Forelimb muscle (tissue), 1 donor: ENCODE results near the gene IGF1R. TPM values are rescaled to one million over a fixed set of nuclear protein-coding genes. Genes with fewer than 3 reads are reported as not detected.

Experiments
- DNase-seq: peaks from one replicate; pipeline ENCODE4 v3.0.0-alpha.2; 2013; ENCODE audit warnings: low read depth
- polyA plus RNA-seq: library from polyadenylated mRNA; unstranded; fragments of 120-200 nt; gene quantifications from one replicate; pipeline ENCODE4 v1.2.1, GENCODE V29; 2013; ENCODE audit not compliant: insufficient read length

The IGF1R gene
- polyA plus RNA-seq, 1 donor, result 14.9 TPM

DNA sequence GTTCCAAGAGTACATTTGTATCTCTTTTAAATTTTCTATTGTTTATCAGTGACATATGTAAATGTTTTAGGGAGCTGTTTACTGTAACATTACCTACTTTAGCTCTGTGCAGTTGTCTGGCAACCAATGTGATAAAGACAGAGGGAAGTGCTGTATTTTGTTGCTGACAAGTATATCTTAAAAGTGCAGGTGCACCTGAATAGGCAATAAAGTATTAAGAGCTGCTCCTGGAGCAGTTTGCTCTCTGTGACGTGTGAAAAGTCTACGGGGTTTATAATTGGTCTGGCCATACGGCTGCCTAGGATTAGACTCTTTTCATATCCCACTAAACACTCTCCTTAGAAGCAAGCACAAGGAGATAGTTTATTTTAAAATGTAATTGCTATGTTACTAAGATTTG lies 178.3 kb downstream of the IGF1R start:
- DNase-seq, result no peak

DNA sequence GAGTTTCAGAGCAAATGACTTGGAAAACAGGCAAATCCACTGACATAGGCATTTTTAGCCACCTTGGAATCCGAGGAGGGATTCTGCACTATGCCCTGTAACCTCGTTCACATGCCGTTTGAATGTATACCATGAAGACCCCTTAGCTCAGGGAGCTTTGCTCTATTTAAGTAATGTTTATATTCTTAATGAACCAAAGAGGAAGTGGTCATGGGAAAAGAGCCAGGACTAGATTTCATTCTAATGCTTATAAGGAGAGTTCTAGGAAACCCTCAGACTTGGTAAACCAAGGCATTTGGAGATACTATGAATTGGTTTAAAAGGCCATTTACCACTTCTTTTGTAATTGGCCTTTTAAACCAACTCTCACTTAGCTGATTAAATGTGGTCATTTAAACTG lies 178.9 kb downstream of the IGF1R start:
- DNase-seq, result no peak

DNA sequence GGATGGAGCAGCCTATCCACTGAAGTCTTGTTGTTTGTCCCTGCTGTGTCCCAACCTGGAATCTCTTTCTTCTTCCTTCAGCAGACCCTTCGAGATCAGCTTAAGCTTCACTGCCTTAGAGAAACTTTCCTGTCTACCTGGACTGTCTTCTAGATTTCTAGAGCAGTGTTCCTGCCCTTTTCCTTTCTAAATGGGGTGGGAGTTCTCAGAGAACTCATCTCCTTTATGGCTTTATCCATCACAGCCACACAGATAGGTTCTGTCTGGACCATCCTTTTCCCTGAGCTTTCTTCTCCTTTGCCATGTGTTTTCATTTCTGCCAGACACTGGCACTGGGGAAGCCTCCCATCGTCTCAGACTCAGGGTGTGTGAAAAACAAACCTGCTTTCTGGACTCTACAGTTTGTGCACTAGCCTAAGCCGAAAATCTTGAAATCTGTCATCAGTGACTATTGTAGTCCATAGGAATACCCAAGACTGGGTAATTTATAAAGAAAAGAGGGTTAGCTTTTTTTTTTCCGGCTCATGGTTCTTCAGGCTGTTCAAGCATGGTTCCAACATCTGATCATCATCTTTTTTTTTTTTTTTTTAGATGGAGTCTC lies 181.8 kb downstream of the IGF1R start:
- no peak for DNase-seq

GRCh38 chr15:98834976-98835375 lies 186.6 kb downstream of the IGF1R start:
- no peak for DNase-seq

DNA sequence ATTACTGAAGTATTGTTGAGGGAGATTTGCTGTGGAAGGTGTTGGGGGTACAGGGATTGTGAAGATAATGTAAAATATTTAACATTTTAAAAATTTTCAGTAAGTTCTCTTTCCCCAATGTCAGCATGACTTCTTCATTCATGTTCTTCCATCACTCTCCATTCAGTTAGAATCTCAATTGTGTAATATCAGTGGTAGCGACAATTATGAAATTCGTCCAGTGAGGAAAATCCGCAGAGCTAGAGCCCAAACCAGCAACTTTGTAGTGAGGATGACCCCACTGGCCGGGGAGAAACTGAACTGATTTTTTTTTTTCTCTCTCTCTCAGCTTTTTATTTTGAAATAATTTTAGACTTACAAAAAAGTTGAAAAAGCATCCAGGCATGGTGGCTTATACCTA lies 187.5 kb downstream of the IGF1R start:
- no peak for DNase-seq

GRCh38 chr15:98838387-98839259 lies 190.3 kb downstream of the IGF1R start:
- no peak for DNase-seq

DNA sequence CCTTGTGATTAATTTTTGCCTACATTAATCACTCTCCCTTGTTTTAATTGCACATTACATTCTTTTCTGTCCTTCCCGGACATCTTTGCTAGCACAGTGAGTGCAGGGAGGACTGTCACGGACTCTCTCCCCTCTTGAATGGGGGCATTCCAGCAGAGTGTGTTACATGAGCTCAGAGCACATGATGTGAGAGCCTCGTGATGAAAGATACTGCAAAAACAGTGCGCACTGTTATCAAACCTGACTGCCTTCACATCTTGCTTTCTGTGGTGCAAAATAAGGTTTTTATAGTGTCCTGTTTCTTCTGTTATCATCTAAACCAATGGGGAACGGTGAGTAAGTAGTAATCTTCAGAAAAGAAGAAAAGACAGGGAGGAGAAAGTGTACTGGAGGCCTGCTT lies 191.7 kb downstream of the IGF1R start:
- DNase-seq, result no peak

DNA sequence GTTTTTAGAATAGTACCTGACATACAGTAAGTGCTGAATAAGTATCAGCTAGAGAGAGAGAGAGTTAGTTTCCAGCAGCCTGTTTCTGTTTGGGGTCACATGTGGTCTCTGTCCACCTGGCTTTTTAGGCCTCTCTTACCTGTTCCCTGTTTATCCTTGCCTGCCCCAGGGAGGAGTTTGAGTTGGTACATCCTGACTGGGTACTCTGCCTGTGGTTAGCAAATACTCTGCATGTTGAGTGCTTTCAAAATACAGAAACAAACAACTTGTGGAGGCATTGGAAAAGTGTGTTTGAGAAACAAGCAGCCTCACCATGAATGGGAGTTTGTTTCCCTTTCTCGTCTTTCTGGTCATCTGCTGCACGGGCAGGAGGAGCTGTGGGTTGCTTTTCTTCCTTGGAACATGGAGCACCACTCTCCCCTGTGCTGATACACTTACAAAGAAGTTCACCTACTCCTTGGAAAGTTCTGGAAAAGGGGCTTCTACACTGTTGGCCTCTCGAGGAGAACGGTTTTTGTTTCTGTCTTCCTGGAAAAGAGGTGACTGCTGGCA lies 193.2 kb downstream of the IGF1R start:
- no peak for DNase-seq

GRCh38 chr15:98842192-98842972 lies 194.0 kb downstream of the IGF1R start:
- no peak for DNase-seq

DNA sequence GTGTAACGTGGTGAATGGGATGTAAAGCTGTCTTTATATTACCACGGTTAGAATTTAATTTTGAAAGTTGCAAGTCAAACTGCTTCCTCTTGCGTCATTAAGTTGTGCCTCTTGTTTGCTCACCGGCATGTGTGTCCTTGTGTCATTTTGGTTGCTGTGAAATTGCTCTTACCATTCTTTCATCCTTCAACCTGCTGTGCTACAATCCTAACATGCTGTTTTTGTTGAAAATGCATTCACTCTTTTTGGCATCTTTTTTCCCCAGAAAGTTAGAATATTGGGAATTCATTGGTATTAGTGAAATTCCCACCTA lies 194.6 kb downstream of the IGF1R start:
- DNase-seq, result no peak

GRCh38 chr15:98843844-98844243 lies 195.5 kb downstream of the IGF1R start:
- DNase-seq, result no peak

DNA sequence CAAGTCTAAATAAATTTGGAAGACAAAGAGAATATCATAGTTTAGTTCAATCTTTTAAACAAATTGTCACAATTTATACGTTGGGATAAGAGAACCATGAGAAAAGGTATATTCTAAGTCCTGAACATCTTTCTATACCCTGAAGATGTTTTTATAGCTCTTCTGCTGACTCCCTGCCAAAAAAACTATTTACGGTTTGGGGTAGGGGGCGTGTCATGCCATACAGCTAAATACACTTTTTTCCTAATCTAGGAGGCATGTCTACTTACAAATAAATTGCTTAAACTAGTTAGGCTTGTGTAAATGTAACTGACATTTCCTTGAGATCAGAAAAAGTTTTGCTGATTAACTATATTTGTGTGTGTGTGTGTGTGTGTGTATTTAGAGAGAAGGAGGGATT lies 195.9 kb downstream of the IGF1R start:
- DNase-seq, result no peak

GRCh38 chr15:98845138-98845884 lies 197.0 kb downstream of the IGF1R start:
- no peak for DNase-seq

DNA sequence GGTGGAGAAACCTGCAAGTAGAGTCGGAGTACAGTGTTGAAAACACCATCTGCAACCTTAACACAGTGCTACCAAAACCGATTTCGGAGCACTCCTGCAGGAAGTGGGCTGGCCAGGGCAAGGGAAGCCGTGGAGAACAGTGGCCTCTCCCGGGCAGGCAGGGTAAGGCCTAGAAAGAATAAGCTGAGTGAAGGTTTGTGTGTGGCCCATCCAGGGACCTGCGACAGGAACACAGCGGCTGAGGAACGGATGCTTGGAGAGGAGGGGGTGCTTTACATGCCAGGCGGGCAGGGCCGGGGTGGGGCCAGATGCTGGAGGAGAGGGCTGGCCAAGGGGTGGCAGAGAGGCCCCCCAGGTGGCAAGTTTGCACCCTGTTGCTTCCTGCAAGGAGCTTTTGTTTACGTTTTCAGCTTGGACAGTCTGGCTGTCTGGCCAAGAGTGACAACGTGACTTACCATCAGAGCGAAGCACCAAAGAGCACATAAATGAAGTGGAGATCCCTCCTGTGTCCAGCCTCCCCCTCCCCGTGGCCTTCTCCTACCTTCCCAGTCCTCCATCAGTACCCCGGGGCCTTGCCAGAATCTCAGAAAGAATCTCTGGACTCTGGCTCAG lies 202.7 kb downstream of the IGF1R start:
- no peak for DNase-seq

GRCh38 chr15:98853161-98853560 lies 204.8 kb downstream of the IGF1R start:
- DNase-seq, result peak; percentile 89

- DNase-seq, result no peak
Measured at GRCh38 chr15:98853617-98854420, 205.5 kb downstream of the IGF1R start.

DNA sequence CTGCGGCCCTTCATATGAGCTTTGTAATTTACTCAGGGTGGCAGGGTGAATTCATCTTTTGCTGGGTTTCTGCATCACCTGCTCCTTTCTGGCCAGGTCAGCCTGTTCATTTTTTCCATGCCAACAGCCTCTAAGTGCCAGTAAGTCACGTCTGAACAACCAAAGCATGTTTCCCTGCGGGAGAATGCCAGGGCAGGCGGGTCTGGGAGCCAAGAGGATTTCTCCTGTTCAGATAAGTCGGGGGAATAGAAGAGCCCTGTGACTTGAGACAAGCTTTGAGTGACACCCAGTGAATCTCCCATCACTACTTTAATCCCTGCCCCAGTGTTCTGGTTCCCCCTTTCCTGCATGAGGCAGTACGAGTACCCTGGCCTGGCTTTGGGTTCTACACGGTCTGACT lies 206.2 kb downstream of the IGF1R start:
- DNase-seq, result no peak

DNA sequence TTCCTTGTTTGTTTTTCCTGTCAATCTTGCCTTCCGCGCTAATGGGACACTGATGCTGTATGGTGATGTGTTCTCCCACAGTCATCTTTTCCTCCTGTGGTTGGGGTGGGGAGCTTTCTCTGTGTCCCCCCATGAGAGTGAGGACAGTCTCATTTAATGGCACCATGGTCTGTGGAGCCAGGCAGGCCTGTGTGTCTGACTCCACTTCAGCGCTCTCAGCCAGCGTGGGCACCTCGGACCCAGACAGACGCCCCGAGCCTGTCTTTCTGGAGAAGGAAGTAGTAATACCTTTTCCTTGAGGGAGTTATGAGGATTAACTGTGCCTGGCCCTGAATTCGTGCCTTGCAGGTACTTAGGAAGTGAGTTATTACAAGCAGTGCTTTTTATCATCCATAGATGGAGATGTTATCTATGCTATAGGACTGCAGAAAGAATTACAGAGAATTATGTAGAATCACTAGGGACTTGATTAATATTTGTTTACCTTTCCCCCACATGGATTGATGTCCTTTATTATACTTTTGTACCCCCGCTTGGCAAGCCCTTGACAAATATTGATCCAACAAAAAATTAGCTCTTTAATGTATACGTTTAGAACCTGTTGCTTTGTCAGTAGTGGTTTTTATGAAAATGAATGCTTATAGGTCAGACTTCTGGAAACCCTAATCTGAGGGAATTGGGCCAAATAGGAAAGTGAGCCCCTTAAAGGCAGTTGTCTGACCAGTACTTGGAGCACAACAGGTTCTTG lies 206.9 kb downstream of the IGF1R start:
- DNase-seq, result no peak

- DNase-seq, result no peak
Measured at GRCh38 chr15:98855815-98856531, 207.6 kb downstream of the IGF1R start.
